Fibroblast of pulmonary artery (primary cell): ENCODE measurements around the gene TM4SF4.

Experiments
- DNase-seq: peaks from one replicate; pipeline ENCODE4 v3.0.0-alpha.2; 2010; ENCODE audit warnings: low read depth
- H3K4me3 ChIP-seq: replicated peaks from 2 replicates; pipeline ENCODE4 v1.5.1; 2011; ENCODE audit warnings: low read depth, mild to moderate bottlenecking, control low read depth, low read length, moderate library complexity
- TF ChIP-seq, protein P1 (sequence below): IDR thresholded peaks from 2 replicates; pipeline ENCODE4 v1.5.1; 2011; ENCODE audit warnings: mild to moderate bottlenecking, control low read depth, low read length, inconsistent platforms; ENCODE audit errors: missing control alignments

Gene TM4SF4

GRCh38 chr3:149542375-149543312 is 68.1 kb downstream of the TM4SF4 start:
- no peak for DNase-seq
- TF ChIP-seq, protein P1, sequence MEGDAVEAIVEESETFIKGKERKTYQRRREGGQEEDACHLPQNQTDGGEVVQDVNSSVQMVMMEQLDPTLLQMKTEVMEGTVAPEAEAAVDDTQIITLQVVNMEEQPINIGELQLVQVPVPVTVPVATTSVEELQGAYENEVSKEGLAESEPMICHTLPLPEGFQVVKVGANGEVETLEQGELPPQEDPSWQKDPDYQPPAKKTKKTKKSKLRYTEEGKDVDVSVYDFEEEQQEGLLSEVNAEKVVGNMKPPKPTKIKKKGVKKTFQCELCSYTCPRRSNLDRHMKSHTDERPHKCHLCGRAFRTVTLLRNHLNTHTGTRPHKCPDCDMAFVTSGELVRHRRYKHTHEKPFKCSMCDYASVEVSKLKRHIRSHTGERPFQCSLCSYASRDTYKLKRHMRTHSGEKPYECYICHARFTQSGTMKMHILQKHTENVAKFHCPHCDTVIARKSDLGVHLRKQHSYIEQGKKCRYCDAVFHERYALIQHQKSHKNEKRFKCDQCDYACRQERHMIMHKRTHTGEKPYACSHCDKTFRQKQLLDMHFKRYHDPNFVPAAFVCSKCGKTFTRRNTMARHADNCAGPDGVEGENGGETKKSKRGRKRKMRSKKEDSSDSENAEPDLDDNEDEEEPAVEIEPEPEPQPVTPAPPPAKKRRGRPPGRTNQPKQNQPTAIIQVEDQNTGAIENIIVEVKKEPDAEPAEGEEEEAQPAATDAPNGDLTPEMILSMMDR, result no peak
- no peak overlapping the region for H3K4me3 ChIP-seq

- no peak for DNase-seq
- TF ChIP-seq, protein P1, result no peak
- H3K4me3 ChIP-seq, result no peak overlapping the region
Measured at GRCh38 chr3:149545049-149545448, 70.6 kb downstream of the TM4SF4 start.

DNA sequence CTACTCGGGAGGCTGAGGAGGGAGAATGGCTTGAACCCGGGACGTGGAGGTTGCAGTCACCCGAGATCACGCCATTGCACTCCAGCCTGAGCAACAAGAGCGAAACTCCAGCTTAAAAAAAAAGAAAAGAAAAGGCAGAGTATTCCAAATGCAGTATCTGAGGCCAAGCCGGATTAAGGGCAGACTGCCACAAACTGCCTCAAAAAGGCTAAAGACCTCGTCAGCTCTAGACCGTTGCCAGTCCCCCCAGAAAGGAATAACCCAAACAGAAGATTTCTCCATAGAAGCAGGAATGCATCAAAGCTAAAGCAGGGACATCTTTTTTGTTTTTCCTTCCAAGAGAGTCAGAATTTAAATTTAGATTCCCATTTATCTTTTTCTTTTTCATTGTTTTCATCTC is 72.9 kb downstream of the TM4SF4 start:
- TF ChIP-seq, protein P1, result no peak
- peak; percentile 83 for DNase-seq
- H3K4me3 ChIP-seq, result no peak overlapping the region

- TF ChIP-seq, protein P1, result no peak
- peak; percentile 92 for DNase-seq
- peak overlapping the region; percentile 3 for H3K4me3 ChIP-seq
Measured at GRCh38 chr3:149547954-149548668, 73.6 kb downstream of the TM4SF4 start.

- H3K4me3 ChIP-seq, result no peak overlapping the region
- DNase-seq, result no peak
- TF ChIP-seq, protein P1, result no peak
Measured at GRCh38 chr3:149548669-149549065, 74.2 kb downstream of the TM4SF4 start.

GRCh38 chr3:149551500-149551899 is 77.0 kb downstream of the TM4SF4 start:
- H3K4me3 ChIP-seq, result no peak overlapping the region
- TF ChIP-seq, protein P1, result no peak
- DNase-seq, result no peak
